GM23338 (cell line): Measurements from ENCODE around the gene SLC35F4. TPM values are rescaled to one million over a fixed set of nuclear protein-coding genes. Genes with fewer than 3 reads are reported as not detected.

Experiments used
- ATAC-seq: fragments of 200-7000 bp; cut with Tn5 transposase; 3 replicates; pipeline ENCODE4 v1.9.1; 2020
- DNase-seq: peaks from one replicate; pipeline ENCODE4 v3.0.0-alpha.2; 2015; ENCODE audit warnings: low spot score
- H2AFZ ChIP-seq: fragments of 200-600 bp; sonication (generic); 2 replicates; pipeline ENCODE4 v1.8.0; 2016; ENCODE audit warnings: antibody characterized with exemption, mild to moderate bottlenecking, moderate library complexity
- H3F3A ChIP-seq: fragments of 200-600 bp; sonication (generic); replicated peaks from 2 replicates; pipeline ENCODE4 v1.8.0; 2017; ENCODE audit warnings: antibody characterized with exemption, mixed run types, low read depth
- H3K27ac ChIP-seq: fragments of 200-600 bp; sonication (generic); 2 replicates; pipeline ENCODE4 v1.6.1; 2016; ENCODE audit warnings: low read depth
- H3K27me3 ChIP-seq: fragments of 200-600 bp; sonication (generic); 2 replicates; pipeline ENCODE4 v1.8.0; 2016; ENCODE audit warnings: mild to moderate bottlenecking, mixed run types, moderate library complexity; ENCODE audit not compliant: insufficient read depth
- H3K36me3 ChIP-seq: fragments of 200-600 bp; sonication (generic); 2 replicates; pipeline ENCODE4 v1.8.0; 2016; ENCODE audit warnings: mild to moderate bottlenecking; ENCODE audit not compliant: insufficient read depth
- H3K4me1 ChIP-seq: fragments of 200-600 bp; sonication (generic); 2 replicates; pipeline ENCODE4 v1.8.0; 2016; ENCODE audit warnings: mild to moderate bottlenecking, moderate library complexity; ENCODE audit not compliant: insufficient read depth
- H3K4me2 ChIP-seq: fragments of 200-600 bp; sonication (generic); 2 replicates; pipeline ENCODE4 v1.7.1; 2017; ENCODE audit warnings: mixed run types
- H3K4me3 ChIP-seq: fragments of 200-600 bp; sonication (generic); 2 replicates; pipeline ENCODE4 v1.6.1; 2016; ENCODE audit warnings: mixed run types
- H3K79me2 ChIP-seq: fragments of 200-600 bp; sonication (generic); replicated peaks from 2 replicates; pipeline ENCODE4 v1.8.0; 2017; ENCODE audit warnings: mild to moderate bottlenecking; ENCODE audit not compliant: insufficient read depth
- H3K9me2 ChIP-seq: fragments of 200-600 bp; sonication (generic); 2 replicates; pipeline ENCODE4 v1.8.0; 2017; ENCODE audit not compliant: insufficient read depth
- H4K20me1 ChIP-seq: fragments of 200-600 bp; sonication (generic); replicated peaks from 2 replicates; pipeline ENCODE4 v1.8.0; 2017; ENCODE audit warnings: mild to moderate bottlenecking; ENCODE audit not compliant: insufficient read depth
- H3K27ac Mint-ChIP-seq: 2 replicates; pipeline ENCODE4 v1.8.0; 2020; ENCODE audit warnings: inconsistent platforms, mild to moderate bottlenecking, moderate library complexity, mixed read lengths
- H3K27me3 Mint-ChIP-seq: 3 replicates; pipeline ENCODE4 v1.8.0; 2022; ENCODE audit warnings: low read depth, mild to moderate bottlenecking, moderate library complexity, mixed read lengths, inconsistent platforms; ENCODE audit not compliant: insufficient read depth, poor library complexity
- H3K36me3 Mint-ChIP-seq: 3 replicates; pipeline ENCODE4 v1.8.0; 2021; ENCODE audit warnings: low read depth, mild to moderate bottlenecking, inconsistent platforms, moderate library complexity, mixed read lengths
- H3K4me1 Mint-ChIP-seq: 3 replicates; pipeline ENCODE4 v1.8.0; 2020; ENCODE audit warnings: mild to moderate bottlenecking, inconsistent platforms, mixed read lengths
- H3K4me3 Mint-ChIP-seq: 3 replicates; pipeline ENCODE4 v1.8.0; 2021; ENCODE audit warnings: moderate library complexity, mild to moderate bottlenecking, inconsistent platforms, mixed read lengths
- H3K9me3 Mint-ChIP-seq: 3 replicates; pipeline ENCODE4 v1.8.0; 2020; ENCODE audit warnings: moderate library complexity, mild to moderate bottlenecking, inconsistent platforms, mixed read lengths
- CREB1 ChIP-seq: fragments of 250-450 bp; sonication (Bioruptor Pico); IDR thresholded peaks from 2 replicates; pipeline ENCODE4 v1.5.0; 2020; ENCODE audit warnings: low read depth, mild to moderate bottlenecking, moderate library complexity
- CTCF ChIP-seq, 2 experiments: fragments of 200-600 bp in 1 of 2; sonication (generic) in 1 of 2; conservative IDR thresholded peaks; 2 replicates each; pipeline versions ENCODE4 v1.5.1 to v1.6.1; 2016 to 2017; ENCODE audit warnings: antibody characterized with exemption in 2 of 2, low read depth in 2 of 2, mild to moderate bottlenecking in 2 of 2, moderate library complexity in 1 of 2
- EZH2 ChIP-seq: fragments of 200-600 bp; sonication (generic); IDR thresholded peaks from one replicate; pipeline ENCODE4 v1.8.0; 2017; ENCODE audit warnings: antibody characterized with exemption, mild to moderate bottlenecking, low read depth; ENCODE audit not compliant: unreplicated experiment
- EZH2phosphoT487 ChIP-seq: fragments of 200-600 bp; sonication (generic); IDR thresholded peaks from one replicate; pipeline ENCODE4 v1.8.1; 2018; ENCODE audit warnings: antibody characterized with exemption; ENCODE audit not compliant: unreplicated experiment
- JUNB ChIP-seq: IDR thresholded peaks from one replicate; pipeline ENCODE4 v1.6.1; 2016; ENCODE audit warnings: antibody characterized with exemption; ENCODE audit not compliant: unreplicated experiment
- NANOG ChIP-seq: IDR thresholded peaks from 2 replicates; pipeline ENCODE4 v1.6.1; 2016; ENCODE audit warnings: antibody characterized with exemption, borderline replicate concordance
- POLR2AphosphoS5 ChIP-seq: IDR thresholded peaks from 2 replicates; pipeline ENCODE4 v1.6.1; 2016; ENCODE audit warnings: antibody characterized with exemption, low read depth
- REST ChIP-seq: IDR thresholded peaks from one replicate; pipeline ENCODE4 v1.6.1; 2018; ENCODE audit warnings: antibody characterized with exemption; ENCODE audit not compliant: unreplicated experiment
- STAT1 ChIP-seq: IDR thresholded peaks from one replicate; pipeline ENCODE4 v1.6.1; 2016; ENCODE audit warnings: antibody characterized with exemption; ENCODE audit not compliant: unreplicated experiment
- ZNF114 ChIP-seq: fragments of 250-450 bp; sonication (Bioruptor Pico); IDR thresholded peaks from 2 replicates; pipeline ENCODE4 v1.5.0; 2020; ENCODE audit warnings: mild to moderate bottlenecking, moderate library complexity
- ZNF331 ChIP-seq: fragments of 250-450 bp; sonication (Bioruptor Pico); IDR thresholded peaks from 2 replicates; pipeline ENCODE4 v1.5.0; 2020; ENCODE audit warnings: low read depth, mild to moderate bottlenecking, moderate library complexity
- polyA plus RNA-seq: library from polyadenylated mRNA; unstranded; fragments of >200 nt; fragmentation: Nextera tagmentation; extraction: Ambion mirVana; gene quantifications from 2 replicates; pipeline ENCODE4 v1.2.1, GENCODE V29; 2016
- total RNA-seq: library from RNA; depleted of rRNA; stranded (reverse); fragments of >200 nt; shearing (Covaris generic); gene quantifications from 2 replicates; pipeline ENCODE4 v1.2.3, GENCODE V29; 2014
- TF ChIP-seq, protein P1 (sequence below): fragments of 250-450 bp; sonication (Bioruptor Pico); IDR thresholded peaks from 2 replicates; pipeline ENCODE4 v1.5.0; 2020; ENCODE audit warnings: mild to moderate bottlenecking, moderate library complexity
- TF ChIP-seq, protein P2 (sequence below): IDR thresholded peaks from 2 replicates; pipeline ENCODE4 v1.6.1; 2016; ENCODE audit warnings: antibody characterized with exemption

SLC35F4 gene
- total and polyA plus RNA-seq, 2 experiments from 2014 or later = 0.10 TPM; not detected in 1

- no peak overlapping the region for H3K4me3 Mint-ChIP-seq
- Histone ChIP-seq H3K9me2 (peaks cover 10% of the 10 kb centered on the region; the same call in 1 of the 2 replicates), H3K4me2 (no peak overlapping the region), H3K79me2 (no peaks in the 10 kb centered on the region), H3K36me3 (no peaks in the 10 kb centered on the region), H3K27me3 (no peaks in the 10 kb centered on the region), H4K20me1 (no peaks in the 10 kb centered on the region), H3K4me1 (peaks cover 12% of the 10 kb centered on the region; the same call in 1 of the 2 replicates), H3K27ac (no peak overlapping the region), H3K4me3 (no peak overlapping the region), H3F3A (no peaks in the 10 kb centered on the region), H2AFZ (0 out of 2 replicates have a peak overlapping the region, but pooled peaks have one; percentile 56)
- ATAC-seq (no peak), DNase-seq (no peak)
- H3K27ac Mint-ChIP-seq = no peak overlapping the region
- H3K36me3 Mint-ChIP-seq = peaks cover 5% of the 10 kb centered on the region; the same call in 1 of the 3 replicates
- peaks cover 8% of the 10 kb centered on the region for H3K4me1 Mint-ChIP-seq
- no peak for TF ChIP-seq JUNB
- TF ChIP-seq, protein P1, sequence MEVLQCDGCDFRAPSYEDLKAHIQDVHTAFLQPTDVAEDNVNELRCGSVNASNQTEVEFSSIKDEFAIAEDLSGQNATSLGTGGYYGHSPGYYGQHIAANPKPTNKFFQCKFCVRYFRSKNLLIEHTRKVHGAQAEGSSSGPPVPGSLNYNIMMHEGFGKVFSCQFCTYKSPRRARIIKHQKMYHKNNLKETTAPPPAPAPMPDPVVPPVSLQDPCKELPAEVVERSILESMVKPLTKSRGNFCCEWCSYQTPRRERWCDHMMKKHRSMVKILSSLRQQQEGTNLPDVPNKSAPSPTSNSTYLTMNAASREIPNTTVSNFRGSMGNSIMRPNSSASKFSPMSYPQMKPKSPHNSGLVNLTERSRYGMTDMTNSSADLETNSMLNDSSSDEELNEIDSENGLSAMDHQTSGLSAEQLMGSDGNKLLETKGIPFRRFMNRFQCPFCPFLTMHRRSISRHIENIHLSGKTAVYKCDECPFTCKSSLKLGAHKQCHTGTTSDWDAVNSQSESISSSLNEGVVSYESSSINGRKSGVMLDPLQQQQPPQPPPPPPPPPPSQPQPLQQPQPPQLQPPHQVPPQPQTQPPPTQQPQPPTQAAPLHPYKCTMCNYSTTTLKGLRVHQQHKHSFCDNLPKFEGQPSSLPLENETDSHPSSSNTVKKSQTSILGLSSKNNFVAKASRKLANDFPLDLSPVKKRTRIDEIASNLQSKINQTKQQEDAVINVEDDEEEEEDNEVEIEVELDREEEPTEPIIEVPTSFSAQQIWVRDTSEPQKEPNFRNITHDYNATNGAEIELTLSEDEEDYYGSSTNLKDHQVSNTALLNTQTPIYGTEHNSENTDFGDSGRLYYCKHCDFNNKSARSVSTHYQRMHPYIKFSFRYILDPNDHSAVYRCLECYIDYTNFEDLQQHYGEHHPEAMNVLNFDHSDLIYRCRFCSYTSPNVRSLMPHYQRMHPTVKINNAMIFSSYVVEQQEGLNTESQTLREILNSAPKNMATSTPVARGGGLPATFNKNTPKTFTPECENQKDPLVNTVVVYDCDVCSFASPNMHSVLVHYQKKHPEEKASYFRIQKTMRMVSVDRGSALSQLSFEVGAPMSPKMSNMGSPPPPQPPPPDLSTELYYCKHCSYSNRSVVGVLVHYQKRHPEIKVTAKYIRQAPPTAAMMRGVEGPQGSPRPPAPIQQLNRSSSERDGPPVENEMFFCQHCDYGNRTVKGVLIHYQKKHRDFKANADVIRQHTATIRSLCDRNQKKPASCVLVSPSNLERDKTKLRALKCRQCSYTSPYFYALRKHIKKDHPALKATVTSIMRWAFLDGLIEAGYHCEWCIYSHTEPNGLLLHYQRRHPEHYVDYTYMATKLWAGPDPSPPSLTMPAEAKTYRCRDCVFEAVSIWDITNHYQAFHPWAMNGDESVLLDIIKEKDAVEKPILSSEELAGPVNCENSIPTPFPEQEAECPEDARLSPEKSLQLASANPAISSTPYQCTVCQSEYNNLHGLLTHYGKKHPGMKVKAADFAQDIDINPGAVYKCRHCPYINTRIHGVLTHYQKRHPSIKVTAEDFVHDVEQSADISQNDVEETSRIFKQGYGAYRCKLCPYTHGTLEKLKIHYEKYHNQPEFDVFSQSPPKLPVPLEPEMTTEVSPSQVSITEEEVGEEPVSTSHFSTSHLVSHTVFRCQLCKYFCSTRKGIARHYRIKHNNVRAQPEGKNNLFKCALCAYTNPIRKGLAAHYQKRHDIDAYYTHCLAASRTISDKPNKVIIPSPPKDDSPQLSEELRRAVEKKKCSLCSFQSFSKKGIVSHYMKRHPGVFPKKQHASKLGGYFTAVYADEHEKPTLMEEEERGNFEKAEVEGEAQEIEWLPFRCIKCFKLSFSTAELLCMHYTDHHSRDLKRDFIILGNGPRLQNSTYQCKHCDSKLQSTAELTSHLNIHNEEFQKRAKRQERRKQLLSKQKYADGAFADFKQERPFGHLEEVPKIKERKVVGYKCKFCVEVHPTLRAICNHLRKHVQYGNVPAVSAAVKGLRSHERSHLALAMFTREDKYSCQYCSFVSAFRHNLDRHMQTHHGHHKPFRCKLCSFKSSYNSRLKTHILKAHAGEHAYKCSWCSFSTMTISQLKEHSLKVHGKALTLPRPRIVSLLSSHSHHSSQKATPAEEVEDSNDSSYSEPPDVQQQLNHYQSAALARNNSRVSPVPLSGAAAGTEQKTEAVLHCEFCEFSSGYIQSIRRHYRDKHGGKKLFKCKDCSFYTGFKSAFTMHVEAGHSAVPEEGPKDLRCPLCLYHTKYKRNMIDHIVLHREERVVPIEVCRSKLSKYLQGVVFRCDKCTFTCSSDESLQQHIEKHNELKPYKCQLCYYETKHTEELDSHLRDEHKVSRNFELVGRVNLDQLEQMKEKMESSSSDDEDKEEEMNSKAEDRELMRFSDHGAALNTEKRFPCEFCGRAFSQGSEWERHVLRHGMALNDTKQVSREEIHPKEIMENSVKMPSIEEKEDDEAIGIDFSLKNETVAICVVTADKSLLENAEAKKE (CRISPR knock-in tag) = no peak
- TF ChIP-seq CREB1 (CRISPR knock-in tag) = no peak
- TF ChIP-seq EZH2 = no peak
- TF ChIP-seq REST = no peak
- no peak for TF ChIP-seq EZH2phosphoT487
- TF ChIP-seq, protein P2, sequence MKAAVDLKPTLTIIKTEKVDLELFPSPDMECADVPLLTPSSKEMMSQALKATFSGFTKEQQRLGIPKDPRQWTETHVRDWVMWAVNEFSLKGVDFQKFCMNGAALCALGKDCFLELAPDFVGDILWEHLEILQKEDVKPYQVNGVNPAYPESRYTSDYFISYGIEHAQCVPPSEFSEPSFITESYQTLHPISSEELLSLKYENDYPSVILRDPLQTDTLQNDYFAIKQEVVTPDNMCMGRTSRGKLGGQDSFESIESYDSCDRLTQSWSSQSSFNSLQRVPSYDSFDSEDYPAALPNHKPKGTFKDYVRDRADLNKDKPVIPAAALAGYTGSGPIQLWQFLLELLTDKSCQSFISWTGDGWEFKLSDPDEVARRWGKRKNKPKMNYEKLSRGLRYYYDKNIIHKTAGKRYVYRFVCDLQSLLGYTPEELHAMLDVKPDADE = no peak
- TF ChIP-seq ZNF331 (CRISPR knock-in tag) = no peak
- TF ChIP-seq NANOG = no peak
- no peak for TF ChIP-seq ZNF114
- TF ChIP-seq POLR2AphosphoS5 = no peak
- TF ChIP-seq STAT1 = no peak
- TF ChIP-seq CTCF (conservative IDR thresholded peaks at IDR 0.05; ENCODE audit: low read depth in 2 of 2) = no peak
- H3K27me3 Mint-ChIP-seq = peaks cover 2% of the 10 kb centered on the region
- peaks cover 6% of the 10 kb centered on the region for H3K9me3 Mint-ChIP-seq
These were observed 17.2 kb upstream of the SLC35F4 start for GRCh38 chr14:57883061-57883460.
